ENCODE data around the gene MMP25.

GRCh38 chr16:3056336-3057180 is 10.2 kb downstream of the MMP25 start:
- no peak for TF ChIP-seq CTCF (IDR thresholded peaks at IDR 0.05)
- no peak for TF ChIP-seq POLR2A (IDR thresholded peaks at IDR 0.05)
- TF ChIP-seq POLR2AphosphoS5 (IDR thresholded peaks at IDR 0.05): no peak
- no peak for TF ChIP-seq EP300 (IDR thresholded peaks at IDR 0.05)
